Dendritic cell treated with granulocyte-macrophage colony-stimulating factor and Interleukin-4, amounts not matched to agents 40 ng/mL and 50 ng/mL, for 4 days (primary cell): ENCODE data around the gene EEPD1.

Experiments
- H3K27ac Mint-ChIP-seq: one replicate; pipeline ENCODE4 v1.8.0; 2022; ENCODE audit warnings: mild to moderate bottlenecking, mixed read lengths
- H3K27me3 Mint-ChIP-seq: one replicate; pipeline ENCODE4 v1.8.0; 2022; ENCODE audit warnings: mild to moderate bottlenecking, mixed read lengths
- H3K36me3 Mint-ChIP-seq: one replicate; pipeline ENCODE4 v1.8.0; 2022; ENCODE audit warnings: low read depth, mixed read lengths
- H3K4me1 Mint-ChIP-seq: one replicate; pipeline ENCODE4 v1.8.0; 2022; ENCODE audit warnings: low read depth, mixed read lengths
- H3K4me3 Mint-ChIP-seq: one replicate; pipeline ENCODE4 v1.8.0; 2022; ENCODE audit warnings: mild to moderate bottlenecking, moderate library complexity, mixed read lengths
- H3K9me3 Mint-ChIP-seq: one replicate; pipeline ENCODE4 v1.8.0; 2022; ENCODE audit warnings: mixed read lengths
- intact Hi-C: fragments of 100-400 bp; cut with micrococcal nuclease; formaldehyde crosslinking; loops from one replicate; pipeline ENCODE4 v1.15.0; 2022

EEPD1 gene

DNA sequence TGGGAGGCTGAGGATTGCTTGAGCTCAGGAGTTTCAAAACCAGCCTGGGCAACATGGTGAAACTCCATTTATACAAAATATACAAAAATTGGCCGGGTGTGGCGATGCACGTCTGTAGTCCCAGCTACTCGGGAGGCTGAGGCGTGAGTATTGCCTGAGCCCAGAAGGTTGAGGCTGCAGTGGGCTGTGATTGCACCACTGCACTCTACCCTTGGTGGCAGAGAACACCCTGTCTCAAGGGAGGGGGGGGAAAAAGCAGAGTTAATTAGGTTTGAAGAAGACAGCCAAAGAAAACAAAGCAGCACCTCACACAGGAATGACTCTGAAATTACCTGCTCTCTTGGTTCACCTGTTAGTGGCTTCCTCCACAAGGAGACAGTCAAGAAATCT, 110.0 kb downstream of the EEPD1 start:
- no peaks in the 10 kb centered on the region for H3K9me3 Mint-ChIP-seq
- H3K4me3 Mint-ChIP-seq: no peak overlapping the region
- H3K27me3 Mint-ChIP-seq: no peaks in the 10 kb centered on the region
- intact Hi-C loops: no loop called here
- peaks cover 79% of the 10 kb centered on the region for H3K4me1 Mint-ChIP-seq
- H3K27ac Mint-ChIP-seq: peak overlapping the region; percentile 85
- H3K36me3 Mint-ChIP-seq: peaks cover 14% of the 10 kb centered on the region

DNA sequence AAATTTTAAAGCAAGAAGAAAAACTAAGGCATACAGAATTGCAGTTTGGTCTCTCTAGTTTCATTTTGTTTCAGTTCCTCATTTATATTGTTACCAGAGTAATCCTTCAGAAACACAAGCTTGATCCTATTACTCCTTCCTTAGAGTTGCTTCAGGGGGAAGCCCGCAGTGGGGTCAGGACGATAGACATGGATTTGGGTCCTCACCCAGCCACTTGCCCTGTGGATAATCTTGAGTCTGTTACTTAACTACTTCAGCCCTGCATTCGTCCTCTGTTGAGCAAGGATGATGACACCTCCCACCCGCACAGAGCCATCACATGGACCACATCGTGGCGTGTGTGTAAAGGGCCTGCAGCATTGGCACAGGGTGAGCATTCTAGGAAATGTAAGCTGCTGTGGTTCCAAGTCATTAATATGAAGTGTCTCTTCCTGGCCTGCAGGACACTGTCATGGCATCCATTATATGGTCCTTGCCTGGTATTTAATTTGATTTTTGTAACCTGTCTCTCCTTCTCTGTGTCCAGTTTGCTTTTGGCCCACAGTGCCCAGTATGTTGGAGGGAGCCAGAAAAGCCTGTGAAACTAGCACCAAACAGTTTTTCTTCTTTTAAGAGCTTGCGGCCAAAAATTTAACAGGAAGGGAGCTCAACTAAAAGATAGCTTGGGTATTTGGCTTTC, 111.2 kb downstream of the EEPD1 start:
- peaks cover 14% of the 10 kb centered on the region for H3K36me3 Mint-ChIP-seq
- peaks cover 68% of the 10 kb centered on the region for H3K4me1 Mint-ChIP-seq
- intact Hi-C loops: loop anchor here (2.0 kb wide), 1 partner anchor 71 kb away; no protein-coding TSS in a partner anchor
- H3K27ac Mint-ChIP-seq: peak overlapping the region; percentile 85
- H3K27me3 Mint-ChIP-seq: no peaks in the 10 kb centered on the region
- H3K4me3 Mint-ChIP-seq: no peak overlapping the region
- no peaks in the 10 kb centered on the region for H3K9me3 Mint-ChIP-seq

DNA sequence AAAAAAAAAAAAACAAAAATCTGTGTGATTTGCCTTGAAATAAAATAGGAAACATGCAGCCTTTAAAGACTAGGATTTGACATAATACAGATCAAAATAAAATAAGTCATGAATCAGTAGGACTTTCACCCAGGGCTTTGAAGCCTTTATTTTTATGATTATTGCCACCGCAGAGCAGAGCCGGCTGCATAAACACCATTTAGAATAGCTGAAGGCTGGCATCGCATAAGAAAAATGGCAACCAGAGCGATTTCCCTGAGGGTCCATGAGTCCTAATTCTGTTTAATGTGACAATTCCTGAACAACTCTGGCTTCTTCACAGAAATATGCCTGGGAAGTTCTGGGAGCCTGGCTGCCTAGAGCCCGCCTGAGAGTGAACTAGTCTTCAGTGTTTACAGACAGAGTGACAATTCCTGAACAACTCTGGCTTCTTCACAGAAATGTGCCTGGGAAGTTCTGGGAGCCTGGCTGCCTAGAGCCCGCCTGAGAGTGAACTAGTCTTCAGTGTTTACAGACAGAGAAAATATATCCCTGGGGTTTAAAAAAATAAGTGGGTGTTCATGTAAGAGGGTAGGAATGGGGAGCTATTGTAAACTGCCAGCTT, 112.0 kb downstream of the EEPD1 start:
- intact Hi-C loops: loop anchor here (2.0 kb wide), 1 partner anchor 72 kb away; no protein-coding TSS in a partner anchor
- H3K4me1 Mint-ChIP-seq: peaks cover 68% of the 10 kb centered on the region
- no peaks in the 10 kb centered on the region for H3K27me3 Mint-ChIP-seq
- no peak overlapping the region for H3K4me3 Mint-ChIP-seq
- peaks cover 14% of the 10 kb centered on the region for H3K36me3 Mint-ChIP-seq
- H3K9me3 Mint-ChIP-seq: no peaks in the 10 kb centered on the region
- H3K27ac Mint-ChIP-seq: peak overlapping the region; percentile 85

DNA sequence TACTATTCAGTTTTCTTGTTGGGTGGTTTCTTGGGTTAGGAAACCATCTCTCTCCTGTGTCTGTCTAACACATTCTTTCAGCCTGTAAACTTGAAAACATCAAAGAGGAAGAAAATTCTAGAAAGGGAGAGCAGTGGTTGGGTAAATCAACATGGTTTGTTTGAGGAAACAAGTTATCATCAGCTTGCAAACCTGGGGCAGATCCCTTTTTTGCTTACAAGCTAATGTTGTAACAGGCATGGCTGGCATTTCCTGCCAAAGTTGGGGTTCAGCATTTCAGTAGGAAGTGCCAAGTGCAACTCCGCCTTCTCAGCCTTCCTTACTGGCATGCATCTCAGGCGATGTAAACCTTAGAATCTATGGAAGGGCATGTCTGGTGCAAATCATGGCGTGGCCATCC, 112.6 kb downstream of the EEPD1 start:
- Mint-ChIP-seq H3K27me3 (no peaks in the 10 kb centered on the region), H3K27ac (peak overlapping the region; percentile 85), H3K4me3 (no peak overlapping the region), H3K4me1 (peaks cover 68% of the 10 kb centered on the region), H3K36me3 (peaks cover 14% of the 10 kb centered on the region), H3K9me3 (no peaks in the 10 kb centered on the region)
- intact Hi-C loops: loop anchor here (2.0 kb wide), 1 partner anchor 73 kb away; no protein-coding TSS in a partner anchor

DNA sequence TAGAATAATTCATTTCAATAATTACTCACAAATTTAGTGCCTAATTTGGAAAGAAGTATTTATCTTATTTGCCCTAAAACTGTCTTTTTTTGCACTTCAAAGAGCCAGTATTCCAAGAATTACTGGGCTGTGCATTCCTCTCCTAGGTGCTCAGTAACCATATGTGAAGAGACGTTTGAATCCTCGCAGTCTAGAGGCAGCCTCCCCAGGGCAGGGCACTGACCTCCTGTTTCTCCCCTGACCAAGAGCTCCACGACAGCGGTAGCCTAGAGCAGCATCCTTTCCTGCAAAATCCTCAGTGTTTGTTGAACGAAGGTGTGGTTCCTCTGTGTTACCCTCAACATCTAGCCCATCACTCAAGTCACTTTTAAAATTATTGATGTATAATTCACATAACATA, 113.1 kb downstream of the EEPD1 start:
- Mint-ChIP-seq H3K27ac (peak overlapping the region; percentile 85), H3K36me3 (peaks cover 14% of the 10 kb centered on the region), H3K9me3 (no peaks in the 10 kb centered on the region), H3K27me3 (no peaks in the 10 kb centered on the region), H3K4me1 (peaks cover 64% of the 10 kb centered on the region), H3K4me3 (no peak overlapping the region)
- intact Hi-C loops: no loop called here

DNA sequence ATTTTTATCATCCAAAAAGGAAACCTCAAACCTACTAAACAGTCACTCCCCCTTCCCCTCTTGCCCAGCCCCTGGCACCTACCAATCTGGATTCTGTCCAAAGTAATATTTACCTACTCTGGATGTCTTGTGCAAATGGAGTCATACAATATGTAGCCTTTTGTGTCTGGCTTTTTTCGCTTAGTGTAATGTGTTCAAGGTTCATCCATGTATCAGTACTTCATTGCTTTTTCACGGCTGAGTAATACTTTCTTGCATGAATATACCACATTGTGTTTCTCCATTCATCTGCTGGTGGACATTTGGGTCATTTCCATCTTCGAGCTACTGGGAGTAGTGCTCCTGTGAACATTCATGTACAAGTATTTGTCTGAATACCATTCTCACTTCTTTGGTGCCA, 113.6 kb downstream of the EEPD1 start:
- Mint-ChIP-seq H3K27me3 (no peaks in the 10 kb centered on the region), H3K27ac (peak overlapping the region; percentile 85), H3K9me3 (no peaks in the 10 kb centered on the region), H3K4me1 (peaks cover 59% of the 10 kb centered on the region), H3K36me3 (peaks cover 14% of the 10 kb centered on the region), H3K4me3 (no peak overlapping the region)
- intact Hi-C loops: no loop called here

DNA sequence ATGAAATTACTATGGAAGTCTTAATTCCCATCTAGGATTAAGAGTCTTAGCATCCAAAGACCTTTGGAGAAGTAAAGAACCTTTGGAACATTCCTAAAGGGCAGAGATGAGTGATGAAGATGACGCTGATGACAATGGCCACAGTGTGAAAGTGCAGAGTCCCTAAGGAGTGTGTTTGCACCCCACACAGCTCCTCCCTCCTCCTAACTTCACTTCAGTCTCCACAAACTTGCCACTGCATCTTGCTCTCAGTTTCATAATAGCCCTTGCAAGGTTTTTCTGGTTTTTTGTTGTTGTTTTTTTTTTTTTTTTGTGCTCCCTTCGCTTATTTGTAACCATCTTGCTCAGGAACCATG, 119.1 kb downstream of the EEPD1 start:
- Mint-ChIP-seq H3K9me3 (no peaks in the 10 kb centered on the region), H3K27me3 (no peaks in the 10 kb centered on the region), H3K4me1 (peaks cover 38% of the 10 kb centered on the region), H3K27ac (peak overlapping the region; percentile 66), H3K36me3 (peaks cover 6% of the 10 kb centered on the region), H3K4me3 (no peak overlapping the region)
- intact Hi-C loops: no loop called here

DNA sequence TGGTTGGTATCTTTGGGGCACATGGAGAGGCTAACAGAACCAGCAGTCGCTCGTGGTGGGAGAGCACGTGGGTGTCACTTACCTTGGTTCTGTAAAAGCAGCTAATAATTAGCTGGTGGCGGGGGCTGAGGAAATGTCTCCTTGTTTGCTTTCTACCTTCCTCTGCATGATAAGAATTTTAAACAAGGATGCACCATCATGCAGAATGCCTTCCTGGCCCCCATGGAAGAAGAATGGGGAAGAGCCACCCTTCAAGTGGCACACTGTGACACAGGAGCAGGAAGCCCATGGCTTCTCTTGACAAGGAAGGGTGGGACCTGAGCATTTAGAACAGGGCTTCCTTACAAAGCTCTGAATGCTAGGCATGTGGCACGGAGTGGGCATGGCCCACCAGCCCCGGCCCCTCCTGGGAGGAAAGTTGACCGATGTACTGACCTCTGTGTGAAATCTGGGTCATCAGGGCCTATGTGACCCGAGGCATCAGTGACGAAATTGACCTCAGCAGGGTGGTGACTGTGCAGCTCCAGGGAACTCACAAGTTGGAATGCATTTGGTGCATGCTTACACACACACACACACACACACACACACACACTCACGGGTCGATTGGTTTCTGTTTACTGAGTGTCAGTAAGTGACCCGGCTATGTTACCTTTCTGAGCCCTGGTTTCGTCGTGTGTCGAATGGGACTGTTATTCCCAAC, 119.7 kb downstream of the EEPD1 start:
- H3K4me1 Mint-ChIP-seq: peaks cover 34% of the 10 kb centered on the region
- intact Hi-C loops: no loop called here
- no peaks in the 10 kb centered on the region for H3K27me3 Mint-ChIP-seq
- peaks cover 1% of the 10 kb centered on the region for H3K36me3 Mint-ChIP-seq
- H3K9me3 Mint-ChIP-seq: no peaks in the 10 kb centered on the region
- H3K27ac Mint-ChIP-seq: peak overlapping the region; percentile 66
- H3K4me3 Mint-ChIP-seq: no peak overlapping the region

DNA sequence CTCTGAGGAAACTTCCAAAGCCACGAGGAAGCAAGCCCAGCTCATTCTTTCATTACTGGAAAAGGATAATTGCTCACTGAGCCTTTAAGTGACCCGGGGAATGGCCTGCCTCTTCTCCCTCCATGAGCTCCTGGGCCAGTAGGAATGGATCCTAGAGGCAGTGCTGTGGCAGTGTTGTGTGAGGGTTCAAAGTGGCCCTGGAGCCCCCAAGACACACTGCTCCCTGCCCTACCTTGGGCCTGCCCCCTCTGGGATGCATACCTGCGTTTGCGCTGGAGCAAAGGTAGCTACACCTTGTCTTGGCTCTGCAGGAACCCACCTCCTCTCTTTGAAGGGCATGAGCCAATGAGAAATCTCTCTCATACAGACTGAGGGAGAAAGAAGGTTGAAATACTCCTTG, 120.8 kb downstream of the EEPD1 start:
- intact Hi-C loops: no loop called here
- H3K27ac Mint-ChIP-seq: peak overlapping the region; percentile 66
- no peaks in the 10 kb centered on the region for H3K27me3 Mint-ChIP-seq
- no peak overlapping the region for H3K4me3 Mint-ChIP-seq
- no peaks in the 10 kb centered on the region for H3K9me3 Mint-ChIP-seq
- H3K36me3 Mint-ChIP-seq: no peaks in the 10 kb centered on the region
- peaks cover 36% of the 10 kb centered on the region for H3K4me1 Mint-ChIP-seq

DNA sequence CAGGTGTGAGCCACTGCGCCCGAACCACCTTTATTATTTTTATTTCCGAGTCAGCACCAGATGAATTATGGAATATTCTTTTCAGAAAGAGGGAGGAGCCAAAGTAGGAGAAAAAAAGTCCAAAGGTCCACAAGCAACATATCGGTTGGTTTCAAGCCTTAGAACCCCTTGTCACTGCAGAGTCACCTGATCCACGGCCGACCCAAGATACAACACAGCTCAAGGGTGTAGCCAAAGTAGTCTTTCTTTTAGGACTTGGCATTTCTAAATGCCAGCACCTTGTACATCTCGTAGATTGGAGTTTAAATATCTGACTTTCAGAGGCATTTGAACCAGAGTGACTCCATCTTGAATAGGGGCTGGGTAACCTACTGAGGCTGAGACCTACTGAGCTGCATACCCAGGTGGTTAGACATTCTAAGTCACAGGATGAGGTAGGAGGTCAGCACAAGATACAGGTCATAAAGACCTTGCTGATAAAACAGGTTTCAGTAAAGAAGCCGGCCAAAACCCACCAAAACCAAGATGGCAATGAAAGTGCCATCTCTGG, 122.8 kb downstream of the EEPD1 start:
- no peak overlapping the region for H3K4me3 Mint-ChIP-seq

DNA sequence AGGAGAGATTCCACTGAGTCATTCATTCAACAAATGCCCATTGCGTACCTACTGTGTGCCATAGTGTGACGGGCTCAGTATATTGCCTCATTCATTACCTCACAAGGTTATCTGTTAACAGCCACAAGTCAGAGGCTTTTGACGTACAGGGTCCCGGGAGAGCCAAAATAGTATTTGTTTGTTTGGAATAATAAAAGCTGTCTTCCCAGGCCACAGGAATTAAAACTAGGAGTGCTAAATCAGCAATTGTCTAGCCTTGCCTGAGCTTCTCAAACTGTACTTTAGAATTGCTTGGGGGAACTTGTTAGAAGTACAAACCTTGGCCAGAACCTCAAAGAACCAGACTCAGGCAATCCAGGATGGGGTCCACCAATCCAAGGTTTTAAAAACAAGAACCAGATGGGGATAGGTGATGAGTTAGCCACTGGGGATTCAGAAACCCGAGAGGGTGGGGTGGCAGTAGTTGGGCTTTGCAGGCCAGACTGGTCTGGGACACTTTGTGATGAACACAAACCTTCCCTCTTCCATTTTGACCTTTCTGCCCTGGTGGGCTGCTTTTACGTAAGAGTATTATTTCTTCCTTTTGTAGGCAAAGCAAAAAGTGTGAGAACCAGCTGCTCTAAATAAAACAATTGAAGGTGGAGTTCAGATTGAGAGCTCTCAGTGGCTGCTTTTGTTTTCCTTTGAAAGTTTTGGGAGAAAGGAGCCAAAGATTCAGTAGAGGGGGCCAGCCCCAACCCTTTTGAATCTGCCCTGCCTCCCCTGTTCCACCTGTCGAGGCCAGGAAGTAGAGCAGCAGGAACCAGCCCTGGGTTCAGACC, 123.6 kb downstream of the EEPD1 start:
- intact Hi-C loops: no loop called here
- no peaks in the 10 kb centered on the region for H3K27me3 Mint-ChIP-seq
- peak overlapping the region; percentile 20 for H3K27ac Mint-ChIP-seq
- no peak overlapping the region for H3K4me3 Mint-ChIP-seq
- no peaks in the 10 kb centered on the region for H3K9me3 Mint-ChIP-seq
- peaks cover 64% of the 10 kb centered on the region for H3K4me1 Mint-ChIP-seq
- no peaks in the 10 kb centered on the region for H3K36me3 Mint-ChIP-seq

More for the DNA sequence above, 122.8 kb downstream of the EEPD1 start:
- H3K36me3 Mint-ChIP-seq: no peaks in the 10 kb centered on the region
- no peak overlapping the region for H3K27ac Mint-ChIP-seq
- H3K4me1 Mint-ChIP-seq: peaks cover 56% of the 10 kb centered on the region
- intact Hi-C loops: no loop called here
- no peaks in the 10 kb centered on the region for H3K9me3 Mint-ChIP-seq
- H3K27me3 Mint-ChIP-seq: no peaks in the 10 kb centered on the region

DNA sequence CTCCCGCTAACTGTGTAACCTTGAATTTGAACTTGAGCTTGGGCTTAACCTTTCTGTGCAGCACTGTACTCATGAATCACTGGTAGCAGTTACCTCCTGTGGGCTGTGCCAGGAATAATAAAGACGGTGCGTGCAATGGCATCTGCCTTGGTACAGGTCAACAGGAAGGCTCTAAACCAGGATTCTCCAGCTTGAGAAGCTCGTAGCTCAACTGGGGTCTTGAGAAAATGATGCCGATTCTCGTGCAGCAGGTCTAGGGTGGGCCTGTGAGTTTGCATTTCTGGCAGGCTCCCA, 124.1 kb downstream of the EEPD1 start:
- Mint-ChIP-seq H3K27ac (peak overlapping the region; percentile 20), H3K4me3 (no peak overlapping the region), H3K4me1 (peaks cover 62% of the 10 kb centered on the region), H3K9me3 (no peaks in the 10 kb centered on the region), H3K36me3 (no peaks in the 10 kb centered on the region), H3K27me3 (no peaks in the 10 kb centered on the region)
- intact Hi-C loops: no loop called here

DNA sequence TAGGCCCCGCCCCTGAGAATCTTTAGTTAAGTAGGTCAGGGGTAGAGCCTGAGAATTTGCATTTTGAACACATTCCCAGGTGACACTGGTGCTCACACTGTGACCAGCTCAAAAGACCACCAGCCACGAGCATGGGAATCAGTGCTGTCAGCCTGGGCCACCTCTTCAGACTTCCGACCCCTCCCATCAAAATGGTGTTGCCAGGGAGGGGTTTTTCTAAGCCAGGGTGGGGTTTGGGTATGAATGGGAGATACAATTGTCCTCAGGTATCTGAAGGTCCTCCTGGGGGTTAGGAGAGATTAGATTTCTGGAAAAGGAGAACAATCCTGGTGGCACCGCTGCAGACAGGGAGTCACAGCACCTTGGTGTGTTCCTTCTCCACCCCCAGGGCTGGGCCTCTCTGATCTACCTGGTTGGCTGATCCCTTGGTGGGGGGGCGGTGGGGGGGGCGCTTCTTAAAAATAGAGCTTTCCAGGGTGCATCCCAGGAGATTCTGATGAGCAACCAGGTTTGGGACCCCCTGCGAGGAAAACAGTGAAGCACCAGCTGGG, 125.1 kb downstream of the EEPD1 start:
- peaks cover 62% of the 10 kb centered on the region for H3K4me1 Mint-ChIP-seq
- intact Hi-C loops: no loop called here
- no peaks in the 10 kb centered on the region for H3K27me3 Mint-ChIP-seq
- H3K27ac Mint-ChIP-seq: no peak overlapping the region
- no peak overlapping the region for H3K4me3 Mint-ChIP-seq
- peaks cover 4% of the 10 kb centered on the region for H3K36me3 Mint-ChIP-seq
- H3K9me3 Mint-ChIP-seq: no peaks in the 10 kb centered on the region
